ENCODE data around the gene GIPC1. TPM values are rescaled to one million over a fixed set of nuclear protein-coding genes. Genes with fewer than 3 reads are reported as not detected.

GIPC1 gene
- polyA plus RNA-seq, 3 donors, result 4.0 to 6.2 (median 4.8) TPM

DNA sequence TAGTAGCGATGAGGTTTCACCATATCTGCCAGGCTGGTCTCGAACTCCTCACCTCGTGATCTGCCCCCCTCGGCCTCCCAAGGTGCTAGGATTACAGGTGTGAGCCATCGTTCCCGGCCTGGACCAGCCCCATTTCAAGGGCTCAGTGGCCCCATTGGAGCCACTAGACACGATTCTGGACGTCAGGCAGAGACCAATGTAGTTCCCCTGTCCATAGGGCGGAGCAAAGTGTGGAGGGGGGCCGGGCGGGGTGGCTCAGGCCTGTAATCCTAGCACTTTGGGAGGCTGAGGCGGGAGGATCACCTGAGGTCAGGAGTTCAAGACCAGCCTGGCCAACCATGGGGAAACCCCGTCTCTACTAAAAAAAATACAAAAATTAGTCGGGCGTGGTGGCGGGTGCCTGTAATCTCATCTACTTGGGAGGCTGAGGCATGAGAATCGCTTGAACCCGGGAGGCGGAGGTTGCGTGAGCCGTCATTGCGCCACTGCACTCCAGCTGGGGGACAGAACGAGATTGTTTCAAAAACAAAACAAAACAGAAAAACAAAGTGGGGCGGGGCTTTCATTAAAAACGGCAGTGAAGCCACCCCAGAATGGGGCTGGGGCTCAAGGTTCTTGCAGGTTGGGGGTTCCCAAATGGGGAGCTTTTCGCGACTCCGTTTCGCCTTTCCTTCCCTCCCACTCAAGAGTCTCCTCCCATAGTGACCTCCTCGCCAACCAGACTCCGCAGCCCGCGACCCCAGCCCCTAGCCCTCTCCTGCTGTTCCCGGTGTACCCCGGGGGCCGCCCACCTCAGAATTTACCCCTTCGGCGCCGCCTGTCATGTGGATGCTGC lies 32.7 kb upstream of the GIPC1 start:
- Histone ChIP-seq H3K4me2 (replicated peaks; ENCODE audit: extremely low read depth, low read length, poor library complexity, severe bottlenecking) (peak overlapping the region; percentile 99), H3K27ac (ENCODE audit: low read depth in 1 of 2, low read length in 2 of 2) (peak overlapping the region; percentile 78 to 83), H4K20me1 (ENCODE audit: insufficient read depth, low read length) (no peaks in the 10 kb centered on the region), H2AFZ (ENCODE audit: insufficient read depth, low read depth, low read length, poor library complexity, severe bottlenecking) (peak overlapping the region; percentile 73), H3K4me3 (replicated peaks in 1 of 3; ENCODE audit: low read depth in 2 of 3, low read length in 3 of 3) (peak overlapping the region; percentile 54 to 93 (median 71)), H3K27me3 (ENCODE audit: control insufficient read depth in 2 of 2, insufficient read depth in 2 of 2, low read length in 2 of 2) (no peaks in the 10 kb centered on the region), H3K4me1 (ENCODE audit: control insufficient read depth in 1 of 2, insufficient read depth in 2 of 2, low read length in 2 of 2) (peaks cover 32 to 34% of the 10 kb centered on the region in 2 donors), H3K9me3 (replicated peaks in 1 of 2; ENCODE audit: control insufficient read depth in 1 of 2, insufficient read depth in 1 of 2, low read length in 2 of 2) (no peaks in the 10 kb centered on the region), H3K79me2 (ENCODE audit: insufficient read depth, low read length) (peaks cover 39% of the 10 kb centered on the region), H3K36me3 (replicated peaks in 1 of 2; ENCODE audit: control insufficient read depth in 1 of 2, insufficient read depth in 2 of 2, low read length in 2 of 2) (no peaks in the 10 kb centered on the region), H3K9ac (ENCODE audit: insufficient read depth, low read length, poor library complexity, severe bottlenecking) (peak overlapping the region; percentile 73)
- WGBS (ENCODE audit: insufficient coverage), result 49% methylated on average over 27 of the region's 39 CpGs
- Mint-ChIP-seq H3K27ac (peak overlapping the region; percentile 93 to 99 (median 98)), H3K4me3 (peak overlapping the region; percentile 87 to 96), H3K9me3 (peaks cover 0 to 4% (median 0%) of the 10 kb centered on the region in 7 donors), H3K4me1 (peaks cover 28% of the 10 kb centered on the region), H3K36me3 (peaks cover 2 to 7% of the 10 kb centered on the region in 2 donors), H3K27me3 (ENCODE audit: low read depth in 3 of 3) (no peaks in the 10 kb centered on the region)
- no peak for TF ChIP-seq CTCF (IDR thresholded peaks at IDR 0.05)
- peak in 1 of 3 donors; percentile 40 for DNase-seq
- intact Hi-C loops (cut with micrococcal nuclease), result no loop called here

DNA sequence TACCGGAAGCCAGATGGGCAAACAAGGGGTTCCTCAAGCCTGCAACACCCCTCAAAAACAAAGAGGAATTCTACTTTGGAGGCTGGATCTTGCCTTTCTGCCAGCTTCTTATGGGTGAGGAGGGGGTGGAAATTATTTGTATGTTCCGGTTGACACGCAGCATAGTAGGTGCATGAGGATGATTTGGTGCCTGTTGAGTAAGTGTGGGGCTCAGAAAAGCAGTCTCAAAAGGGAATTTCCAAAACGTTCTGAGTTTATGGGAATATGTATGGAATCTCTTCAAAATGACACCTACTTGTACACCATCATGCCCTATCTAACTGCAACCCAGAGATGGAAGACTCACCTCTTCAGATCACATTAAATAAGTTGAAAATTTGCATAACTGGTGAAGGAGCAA lies 30.5 kb upstream of the GIPC1 start:
- TF ChIP-seq CTCF (IDR thresholded peaks at IDR 0.05), result no peak
- 100% methylated on average over 2 of the region's 4 CpGs for WGBS (ENCODE audit: insufficient coverage)
- H3K36me3 ChIP-seq (replicated peaks in 1 of 2; ENCODE audit: control insufficient read depth in 1 of 2, insufficient read depth in 2 of 2, low read length in 2 of 2), result no peaks in the 10 kb centered on the region
- H3K36me3 Mint-ChIP-seq, result no peaks in the 10 kb centered on the region
- H3K4me1 ChIP-seq (ENCODE audit: control insufficient read depth in 1 of 2, insufficient read depth in 2 of 2, low read length in 2 of 2), result peaks cover 20 to 22% of the 10 kb centered on the region in 2 donors
- intact Hi-C loops (cut with micrococcal nuclease), result no loop called here
- no peak overlapping the region for H3K4me2 ChIP-seq (replicated peaks; ENCODE audit: extremely low read depth, low read length, poor library complexity, severe bottlenecking)
- no peak overlapping the region for H3K9ac ChIP-seq (ENCODE audit: insufficient read depth, low read length, poor library complexity, severe bottlenecking)
- no peak overlapping the region for H3K27ac ChIP-seq (ENCODE audit: low read depth in 1 of 2, low read length in 2 of 2)
- no peaks in the 10 kb centered on the region for H3K27me3 ChIP-seq (ENCODE audit: control insufficient read depth in 2 of 2, insufficient read depth in 2 of 2, low read length in 2 of 2)
- peaks cover 23% of the 10 kb centered on the region for H3K4me1 Mint-ChIP-seq
- H3K9me3 ChIP-seq (replicated peaks in 1 of 2; ENCODE audit: control insufficient read depth in 1 of 2, insufficient read depth in 1 of 2, low read length in 2 of 2), result no peaks in the 10 kb centered on the region
- H3K4me3 Mint-ChIP-seq, result no peak overlapping the region
- H3K79me2 ChIP-seq (ENCODE audit: insufficient read depth, low read length), result peaks cover 17% of the 10 kb centered on the region
- H2AFZ ChIP-seq (ENCODE audit: insufficient read depth, low read depth, low read length, poor library complexity, severe bottlenecking), result no peak overlapping the region
- DNase-seq, result no peak
- H3K27me3 Mint-ChIP-seq (ENCODE audit: low read depth in 3 of 3), result peaks cover 0 to 3% (median 0%) of the 10 kb centered on the region in 3 donors
- peaks cover 0 to 2% (median 0%) of the 10 kb centered on the region in 7 donors for H3K9me3 Mint-ChIP-seq
- no peak overlapping the region for H3K4me3 ChIP-seq (replicated peaks in 1 of 3; ENCODE audit: low read depth in 2 of 3, low read length in 3 of 3)
- no peaks in the 10 kb centered on the region for H4K20me1 ChIP-seq (ENCODE audit: insufficient read depth, low read length)
- no peak overlapping the region for H3K27ac Mint-ChIP-seq

Data from CD14-positive monocyte (primary cell).